SK-N-SH (cell line): ENCODE data around the gene SPIB. TPM values are rescaled to one million over a fixed set of nuclear protein-coding genes. Genes with fewer than 3 reads are reported as not detected.
A peak's percentile ranks its signal among the peaks of the same experiment; 100 is the strongest.

Experiments
- CTCF ChIA-PET: fragments of 300-600, 350-600 bp; formaldehyde crosslinking; extraction: SDS; loops from one replicate; lab custom pipeline; 2021; lab: Yijun Ruan, JAX
- POLR2A ChIA-PET: fragments of 350-600 bp; sonication (Branson Sonifier 250); formaldehyde crosslinking; extraction: SDS; loops from one replicate; lab custom pipeline; 2020; ENCODE audit warnings: antibody characterized with exemption, inconsistent platforms; lab: Yijun Ruan, JAX
- DNase-seq: peaks from one replicate; pipeline ENCODE4 v3.0.0; 2012
- H2AFZ ChIP-seq: fragments of 200-600 bp; sonication (generic); 2 replicates; pipeline ENCODE4 v1.8.1; 2016; ENCODE audit warnings: antibody characterized with exemption, mild to moderate bottlenecking, low read depth
- H3F3A ChIP-seq: fragments of 200-600 bp; sonication (generic); replicated peaks from 2 replicates; pipeline ENCODE3; 2016; ENCODE audit warnings: antibody characterized with exemption, mild to moderate bottlenecking; ENCODE audit not compliant: insufficient read depth
- H3K27ac ChIP-seq, 2 experiments: fragments of 200-500 bp in 1 of 2; fragments of 200-600 bp in 1 of 2; sonication (Bioruptor generic) in 1 of 2; sonication (generic), shearing (Covaris generic) in 1 of 2; 2 replicates each; pipeline versions ENCODE4 v1.5.1 to v1.6.1; 2014 to 2016; ENCODE audit warnings: low read depth in 2 of 2, inconsistent platforms in 1 of 2, low read length in 1 of 2, mild to moderate bottlenecking in 1 of 2, mixed read lengths in 1 of 2
- H3K27me3 ChIP-seq: fragments of 200-600 bp; sonication (generic), shearing (Covaris generic); 2 replicates; pipeline ENCODE4 v1.6.1; 2016; ENCODE audit warnings: mixed run types; ENCODE audit not compliant: insufficient read depth
- H3K36me3 ChIP-seq, 2 experiments: fragments of 200-500 bp in 1 of 2; fragments of 200-600 bp in 1 of 2; sonication (Bioruptor generic) in 1 of 2; sonication (generic) in 1 of 2; replicated peaks in 1 of 2; 2 replicates each; pipeline versions ENCODE3 to v1.5.1; 2014 to 2016; ENCODE audit warnings: low read length in 1 of 2, mild to moderate bottlenecking in 1 of 2; ENCODE audit not compliant: insufficient read depth in 2 of 2, control insufficient read depth in 1 of 2
- H3K4me1 ChIP-seq, 2 experiments: fragments of 200-500 bp in 1 of 2; fragments of 200-600 bp in 1 of 2; sonication (Bioruptor generic) in 1 of 2; sonication (generic), shearing (Covaris generic) in 1 of 2; 2 replicates each; pipeline versions ENCODE4 v1.5.1 to v1.6.1; 2014 to 2016; ENCODE audit warnings: low read depth in 1 of 2, low read length in 1 of 2, mixed run types in 1 of 2; ENCODE audit not compliant: insufficient read depth in 2 of 2, control insufficient read depth in 1 of 2
- H3K4me2 ChIP-seq: fragments of 200-600 bp; sonication (generic), shearing (Covaris generic); 2 replicates; pipeline ENCODE4 v1.6.1; 2017; ENCODE audit warnings: mixed run types
- H3K4me3 ChIP-seq, 2 experiments: fragments of 200-500 bp in 1 of 2; fragments of 200-600 bp in 1 of 2; sonication (Bioruptor generic) in 1 of 2; sonication (generic), shearing (Covaris generic) in 1 of 2; 2 replicates each; pipeline versions ENCODE4 v1.5.1 to v1.8.1; 2014 to 2016; ENCODE audit warnings: low read depth in 2 of 2, inconsistent platforms in 1 of 2, low read length in 1 of 2, mild to moderate bottlenecking in 1 of 2, mixed read lengths in 1 of 2, moderate library complexity in 1 of 2
- H3K79me2 ChIP-seq: fragments of 200-600 bp; sonication (generic); 2 replicates; pipeline ENCODE4 v1.8.1; 2017; ENCODE audit warnings: mild to moderate bottlenecking; ENCODE audit not compliant: insufficient read depth
- H3K9ac ChIP-seq: fragments of 200-600 bp; sonication (generic); 2 replicates; pipeline ENCODE4 v1.6.1; 2017; ENCODE audit warnings: mixed run types
- H3K9me2 ChIP-seq: fragments of 200-600 bp; sonication (generic); 2 replicates; pipeline ENCODE4 v1.6.1; 2017; ENCODE audit warnings: mixed run types
- H3K9me3 ChIP-seq: fragments of 200-600 bp; sonication (generic); 2 replicates; pipeline ENCODE4 v1.6.1; 2017; ENCODE audit warnings: mixed run types, mild to moderate bottlenecking, moderate library complexity
- H4K20me1 ChIP-seq: fragments of 200-600 bp; sonication (generic); 2 replicates; pipeline ENCODE4 v1.6.1; 2017; ENCODE audit warnings: mild to moderate bottlenecking, mixed run types; ENCODE audit not compliant: insufficient read depth
- ELF1 ChIP-seq: IDR thresholded peaks from 2 replicates; pipeline ENCODE4 v1.4.0; 2012
- EP300 ChIP-seq, 2 experiments: IDR thresholded peaks; 2 replicates each; pipeline versions ENCODE4 v1.4.0 to v1.6.1; 2012; ENCODE audit warnings: borderline replicate concordance in 1 of 2, low read depth in 1 of 2, low read length in 1 of 2
- FOSL2 ChIP-seq: IDR thresholded peaks from 2 replicates; pipeline ENCODE4 v1.4.0; 2012; ENCODE audit warnings: low read depth, mild to moderate bottlenecking, moderate library complexity, borderline replicate concordance
- GATA2 ChIP-seq: sonication (generic); formaldehyde crosslinking; IDR thresholded peaks from 2 replicates; pipeline ENCODE4 v1.5.0; 2020; ENCODE audit warnings: mild to moderate bottlenecking, missing genetic modification reagents
- MAX ChIP-seq: IDR thresholded peaks from 2 replicates; pipeline ENCODE4 v1.4.0; 2012; ENCODE audit warnings: low read depth
- MEF2A ChIP-seq: IDR thresholded peaks from 2 replicates; pipeline ENCODE4 v1.4.0; 2012; ENCODE audit warnings: low read depth, borderline replicate concordance
- MXI1 ChIP-seq: IDR thresholded peaks from 2 replicates; pipeline ENCODE4 v1.6.1; 2012; ENCODE audit warnings: mild to moderate bottlenecking, low read depth, low read length, improper control_type of control experiment
- REST ChIP-seq: IDR thresholded peaks from 2 replicates; pipeline ENCODE4 v1.6.1; 2012; ENCODE audit warnings: mild to moderate bottlenecking, low read depth, low read length, moderate library complexity
- SIN3A ChIP-seq: IDR thresholded peaks from 2 replicates; pipeline ENCODE4 v1.6.1; 2012; ENCODE audit warnings: low read depth, mild to moderate bottlenecking, low read length, moderate library complexity, borderline replicate concordance
- SMC3 ChIP-seq: IDR thresholded peaks from 2 replicates; pipeline ENCODE4 v1.6.1; 2012; ENCODE audit warnings: low read depth, low read length, improper control_type of control experiment
- ZBTB33 ChIP-seq: IDR thresholded peaks from 2 replicates; pipeline ENCODE4 v1.4.0; 2012; ENCODE audit warnings: low read depth, borderline replicate concordance
- WGBS: methylation state at CpG from one replicate; pipeline ENCODE4 v1.1.6; 2017; ENCODE audit warnings: low lambda C conversion rate; 5-methylcytosine and 5-hydroxymethylcytosine counted together
- polyA plus RNA-seq, 3 experiments: library from polyadenylated mRNA; depleted of rRNA; stranded (reverse); fragments of >200 nt; gene quantifications; 2 replicates each; pipeline ENCODE4 v1.2.3, GENCODE V29; 2012
- TF ChIP-seq, protein P1 (sequence below): IDR thresholded peaks from 2 replicates; pipeline ENCODE4 v1.4.0; 2012; ENCODE audit warnings: low read depth, borderline replicate concordance
- TF ChIP-seq, protein P2 (sequence below): IDR thresholded peaks from 2 replicates; pipeline ENCODE4; 2012

The SPIB gene
- polyA plus RNA-seq, 1 of the 3 experiments (the other 2 are of a cell fraction), result not detected

DNA sequence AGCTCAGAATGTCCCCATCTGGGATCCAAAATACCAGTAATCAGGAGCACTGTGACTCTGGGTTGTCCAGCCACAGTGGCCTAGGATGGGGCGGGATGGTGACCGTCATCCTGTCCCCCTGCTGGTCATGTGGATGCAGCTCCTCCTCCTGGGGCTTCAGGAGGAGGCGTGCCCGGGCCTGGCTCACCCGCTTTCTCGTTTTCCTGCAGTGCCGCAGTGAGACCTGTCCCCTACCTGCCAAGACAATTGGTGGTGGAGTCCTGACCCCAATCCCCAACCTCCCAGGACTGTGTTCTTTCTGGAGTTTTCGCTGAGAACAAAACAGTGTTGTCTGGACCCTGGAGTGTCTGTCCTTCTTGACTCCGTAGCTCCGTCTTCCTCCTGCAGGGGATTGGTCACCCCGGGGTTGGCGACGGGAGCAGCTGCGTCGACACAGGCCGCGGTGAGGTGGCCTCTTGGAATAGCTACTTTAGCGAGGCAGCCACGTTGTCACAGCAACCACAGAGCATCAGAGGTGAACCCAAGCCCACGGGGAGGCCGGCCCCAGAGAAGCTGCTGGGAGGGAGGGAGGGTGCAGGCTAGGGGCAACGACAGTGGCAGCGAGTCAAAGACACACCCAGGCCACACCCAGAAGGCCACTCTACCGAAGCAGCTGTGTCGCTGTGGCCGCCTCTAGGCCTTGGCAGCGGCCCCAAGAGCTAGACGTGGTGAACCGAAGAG, 47.4 kb downstream of the SPIB start:
- no peak overlapping the region for H3K4me2 ChIP-seq
- H3K4me1 ChIP-seq, result peaks cover 0 to 4% of the 10 kb centered on the region in 2 experiments; a peak in 1 of 4 replicates
- H3K9me2 ChIP-seq, result no peaks in the 10 kb centered on the region
- peak; percentile 81 for DNase-seq
- no peaks in the 10 kb centered on the region for H3K9me3 ChIP-seq
- no peak overlapping the region for H3K4me3 ChIP-seq
- no peak overlapping the region for H2AFZ ChIP-seq
- no peaks in the 10 kb centered on the region for H3K36me3 ChIP-seq
- H3K27me3 ChIP-seq, result no peaks in the 10 kb centered on the region
- H3K79me2 ChIP-seq, result no peaks in the 10 kb centered on the region
- no peak overlapping the region for H3K27ac ChIP-seq
- 78% methylated on average over 23 of the region's 29 CpGs for WGBS
- CTCF ChIA-PET, result interaction anchor here (0.9 to 8.3 kb wide), 11 partner anchors 9 to 214 kb away, joined by 3 to 80 read pairs (median 4); no protein-coding TSS in a partner anchor
- POLR2A ChIA-PET, result no interaction called here
- no peak overlapping the region for H3K9ac ChIP-seq
- TF ChIP-seq FOSL2 (no peak), MEF2A (no peak), REST (no peak), GATA2 (CRISPR knock-in tag) (no peak)
- TF ChIP-seq, protein P1, sequence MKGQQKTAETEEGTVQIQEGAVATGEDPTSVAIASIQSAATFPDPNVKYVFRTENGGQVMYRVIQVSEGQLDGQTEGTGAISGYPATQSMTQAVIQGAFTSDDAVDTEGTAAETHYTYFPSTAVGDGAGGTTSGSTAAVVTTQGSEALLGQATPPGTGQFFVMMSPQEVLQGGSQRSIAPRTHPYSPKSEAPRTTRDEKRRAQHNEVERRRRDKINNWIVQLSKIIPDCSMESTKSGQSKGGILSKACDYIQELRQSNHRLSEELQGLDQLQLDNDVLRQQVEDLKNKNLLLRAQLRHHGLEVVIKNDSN, result no peak
- no peaks in the 10 kb centered on the region for H3F3A ChIP-seq
- no peaks in the 10 kb centered on the region for H4K20me1 ChIP-seq

- Histone ChIP-seq H3K9me2 (no peaks in the 10 kb centered on the region), H3K4me2 (no peak overlapping the region), H3F3A (peaks cover 1% of the 10 kb centered on the region), H3K9ac (no peak overlapping the region), H2AFZ (no peak overlapping the region), H4K20me1 (no peaks in the 10 kb centered on the region), H3K27me3 (no peaks in the 10 kb centered on the region), H3K4me3 (no peak overlapping the region), H3K4me1 (no peaks in the 10 kb centered on the region; a peak in 1 of 4 replicates), H3K36me3 (no peaks in the 10 kb centered on the region), H3K9me3 (no peaks in the 10 kb centered on the region), H3K27ac (no peak overlapping the region), H3K79me2 (no peaks in the 10 kb centered on the region)
- TF ChIP-seq SMC3, result no peak
- TF ChIP-seq, protein P2, sequence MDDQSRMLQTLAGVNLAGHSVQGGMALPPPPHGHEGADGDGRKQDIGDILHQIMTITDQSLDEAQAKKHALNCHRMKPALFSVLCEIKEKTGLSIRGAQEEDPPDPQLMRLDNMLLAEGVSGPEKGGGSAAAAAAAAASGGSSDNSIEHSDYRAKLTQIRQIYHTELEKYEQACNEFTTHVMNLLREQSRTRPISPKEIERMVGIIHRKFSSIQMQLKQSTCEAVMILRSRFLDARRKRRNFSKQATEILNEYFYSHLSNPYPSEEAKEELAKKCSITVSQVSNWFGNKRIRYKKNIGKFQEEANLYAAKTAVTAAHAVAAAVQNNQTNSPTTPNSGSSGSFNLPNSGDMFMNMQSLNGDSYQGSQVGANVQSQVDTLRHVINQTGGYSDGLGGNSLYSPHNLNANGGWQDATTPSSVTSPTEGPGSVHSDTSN, result no peak
- no peak for TF ChIP-seq GATA2 (CRISPR knock-in tag)
- TF ChIP-seq MAX, result no peak
- no peak for TF ChIP-seq EP300 (IDR thresholded peaks at IDR 0.05; ENCODE audit: borderline replicate concordance in 1 of 2, low read depth in 1 of 2, low read length in 1 of 2)
- no peak for TF ChIP-seq ELF1
- TF ChIP-seq MXI1, result no peak
- TF ChIP-seq SIN3A, result no peak
- TF ChIP-seq ZBTB33, result no peak
- ChIA-PET POLR2A (no interaction called here), CTCF (interaction anchor here (1.1 to 8.3 kb wide), 6 partner anchors 8 to 110 kb away, joined by 3 to 80 read pairs (median 6); no protein-coding TSS in a partner anchor)
- 85% methylated on average over 11 of the region's 11 CpGs for WGBS
- DNase-seq, result no peak
These were observed 47.9 kb downstream of the SPIB start for GRCh38 chr19:50466706-50467039.
